HG02759 (cell line): ENCODE measurements around the gene ATP5MC3.

Experiments used
- ATAC-seq: cut with Tn5 transposase; IDR thresholded peaks from one replicate; pipeline ENCODE4 v1.9.1; 2021; ENCODE audit warnings: mild to moderate bottlenecking, moderate library complexity; ENCODE audit not compliant: unreplicated experiment

ATP5MC3 gene

DNA sequence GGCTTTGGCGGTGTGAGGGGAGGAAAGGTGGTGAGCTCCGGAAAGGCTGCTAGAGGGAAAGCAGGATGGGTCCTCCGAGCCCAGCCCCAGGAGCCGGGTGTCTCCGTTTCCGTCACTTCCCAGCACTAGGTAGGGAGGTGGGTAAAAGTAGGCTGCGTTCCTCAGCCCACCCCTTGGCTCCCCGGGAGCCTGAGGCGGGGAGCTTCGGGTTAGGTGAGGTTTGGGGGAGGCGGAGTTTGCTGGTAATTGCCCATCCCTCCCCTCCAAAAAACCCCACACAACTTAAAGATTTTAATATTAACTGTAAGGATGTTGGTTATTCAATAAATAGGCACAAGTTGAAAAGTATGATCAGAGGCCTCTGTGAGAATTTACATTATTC lies 13.0 kb downstream of the ATP5MC3 start:
- peak; percentile 26 for ATAC-seq

GRCh38 chr2:175167792-175168563 lies 13.5 kb downstream of the ATP5MC3 start, which contains the start of gene ATF2:
Gene ATF2, minus strand, starts transcription at chr2:175168203. Its CDS starts 31,760 bp downstream, at chr2:175136443.
- peak; percentile 95 for ATAC-seq

DNA sequence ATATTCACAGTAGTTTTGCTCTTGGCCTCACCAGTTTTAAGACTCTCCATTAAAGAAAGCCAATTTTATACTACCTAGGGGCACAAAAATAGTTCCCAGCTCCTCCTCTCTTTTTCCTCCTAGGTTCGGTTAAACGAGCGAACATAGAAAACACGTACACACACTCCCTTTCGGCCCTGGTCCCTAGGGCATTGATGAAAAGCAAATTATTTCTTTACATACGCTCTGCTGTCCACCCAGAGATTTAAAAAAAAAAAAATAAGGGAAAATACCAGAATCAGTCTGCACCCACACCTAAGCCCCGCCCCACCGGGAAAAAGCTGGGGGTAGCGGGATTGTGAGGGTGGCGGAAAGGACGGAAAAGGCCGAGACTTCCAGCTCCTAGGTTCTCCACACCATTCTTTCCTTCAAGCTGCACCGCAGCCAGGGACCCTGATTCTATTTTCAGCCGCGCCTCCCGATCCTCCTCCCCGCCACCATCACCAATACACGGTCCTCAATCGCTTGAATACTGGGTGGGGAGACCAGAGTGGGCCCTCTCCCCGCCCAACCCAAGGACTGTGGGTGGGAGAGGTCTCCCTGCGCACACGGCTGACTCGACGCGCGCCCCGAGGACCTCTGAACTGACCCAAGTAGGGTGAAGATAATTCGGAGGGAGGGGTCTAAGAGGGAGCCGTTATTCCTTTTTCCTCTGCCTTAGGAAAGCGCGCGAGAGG lies 14.3 kb downstream of the ATP5MC3 start:
- ATAC-seq = peak; percentile 2

DNA sequence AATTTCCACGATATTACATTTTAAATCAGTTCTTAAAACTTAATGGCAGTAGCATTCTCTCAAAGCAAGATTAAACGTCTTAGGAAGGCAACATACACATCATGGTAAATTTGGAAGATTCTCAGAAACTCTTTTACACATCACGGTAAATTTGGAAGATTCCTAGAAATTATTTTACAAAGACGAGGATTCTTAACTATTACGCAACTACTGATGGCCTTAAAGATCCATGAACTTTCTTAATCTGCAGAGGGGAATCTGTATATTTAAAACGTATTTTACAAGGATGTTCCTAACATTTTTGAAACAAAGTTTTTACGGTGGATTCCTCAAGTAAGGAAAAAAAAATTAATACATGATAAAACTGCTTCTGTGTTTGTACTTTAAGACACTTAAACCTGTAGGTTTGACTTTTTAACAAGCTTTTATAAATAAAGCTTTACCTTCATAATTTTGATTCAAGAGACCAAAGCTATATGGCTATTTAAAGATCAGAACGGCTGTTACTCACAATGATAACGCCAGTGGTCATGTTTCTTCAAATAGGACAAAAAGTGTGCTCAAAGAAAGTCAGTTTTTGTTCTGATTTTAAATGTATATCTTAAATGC lies 15.2 kb downstream of the ATP5MC3 start:
- no peak for ATAC-seq

GRCh38 chr2:175164235-175164634 lies 17.3 kb downstream of the ATP5MC3 start:
- ATAC-seq = no peak

GRCh38 chr2:175158894-175159293 lies 22.6 kb downstream of the ATP5MC3 start:
- ATAC-seq = no peak

DNA sequence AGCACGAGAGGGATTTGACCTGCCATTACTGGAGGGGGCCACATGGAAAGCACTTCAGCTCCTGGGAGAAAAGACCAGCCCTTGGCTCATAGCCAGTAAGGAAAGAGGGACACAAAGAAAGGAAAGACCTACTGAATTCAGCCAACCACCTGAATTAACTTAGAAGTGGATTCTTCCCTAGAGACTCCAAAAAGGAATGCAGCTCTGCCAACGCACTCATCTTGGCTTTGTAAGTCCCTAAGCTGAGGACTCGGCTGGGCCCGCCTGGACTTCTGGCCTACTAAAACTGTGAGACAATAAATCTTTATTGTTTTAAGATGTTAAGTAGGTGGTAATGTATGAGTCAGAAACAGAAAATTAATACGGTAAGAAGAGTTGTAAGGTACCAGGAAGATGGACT lies 25.0 kb downstream of the ATP5MC3 start:
- no peak for ATAC-seq

GRCh38 chr2:175154661-175155082 lies 26.8 kb downstream of the ATP5MC3 start:
- ATAC-seq = peak; percentile 81

DNA sequence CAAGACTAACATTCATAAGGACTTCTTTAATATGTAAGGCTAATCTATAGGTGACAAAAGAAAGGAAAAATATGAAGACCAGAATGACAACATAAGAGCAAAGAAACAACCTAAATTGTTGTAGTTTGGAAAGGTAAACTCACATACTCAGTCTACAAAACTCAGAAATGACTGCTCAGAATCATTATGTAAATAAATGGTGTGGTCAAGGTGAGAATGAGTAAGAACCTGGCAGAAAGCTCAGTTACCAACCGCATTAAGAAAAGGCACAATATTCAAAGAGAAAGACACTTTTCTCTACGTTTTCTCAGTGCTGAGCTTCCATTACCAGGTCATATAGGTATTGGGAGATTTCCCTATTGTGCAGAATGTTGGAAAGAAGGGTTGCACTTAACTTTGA lies 29.3 kb downstream of the ATP5MC3 start:
- peak; percentile 64 for ATAC-seq

GRCh38 chr2:175151791-175152190 lies 29.7 kb downstream of the ATP5MC3 start:
- no peak for ATAC-seq

DNA sequence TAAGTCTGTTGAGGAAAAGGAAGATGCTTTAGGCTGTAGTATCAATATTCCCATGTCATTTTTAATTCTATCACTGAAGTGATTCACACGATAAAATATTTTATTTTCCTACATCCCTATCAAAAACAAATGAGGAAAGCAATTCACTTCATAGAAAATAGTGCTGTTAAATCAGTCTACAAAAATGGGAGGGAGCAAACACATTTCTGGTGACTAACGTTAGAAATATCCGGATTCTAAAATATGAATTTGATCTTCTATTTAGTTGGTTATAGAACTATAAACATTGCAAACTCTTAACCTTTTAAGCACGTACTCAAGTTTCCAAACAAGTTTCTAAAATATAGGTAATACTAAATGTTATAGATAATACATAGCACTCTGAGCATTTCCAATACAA lies 34.3 kb downstream of the ATP5MC3 start:
- no peak for ATAC-seq

DNA sequence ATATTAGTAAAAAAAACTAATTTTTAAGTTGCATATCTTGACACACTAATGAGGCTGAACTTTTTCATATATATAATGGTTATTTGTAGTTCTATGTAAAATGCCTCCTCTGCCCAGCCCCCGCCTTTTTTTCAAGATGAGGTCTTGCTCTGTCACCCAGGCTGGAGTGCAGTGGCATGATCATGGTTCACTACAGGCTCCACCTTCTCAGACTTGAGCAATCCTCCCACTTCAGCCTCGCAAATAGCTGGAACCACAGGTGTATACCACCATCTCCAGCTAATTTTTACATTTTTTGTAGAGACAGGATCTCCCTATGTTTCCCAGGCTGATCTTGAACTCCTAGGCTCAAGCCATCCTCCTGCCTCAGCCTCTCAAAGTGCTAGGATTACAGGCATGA lies 37.8 kb downstream of the ATP5MC3 start:
- no peak for ATAC-seq

- ATAC-seq = no peak
These were observed 38.3 kb downstream of the ATP5MC3 start for GRCh38 chr2:175143191-175143590.

- no peak for ATAC-seq
These were observed 41.2 kb downstream of the ATP5MC3 start for GRCh38 chr2:175140332-175140731.

DNA sequence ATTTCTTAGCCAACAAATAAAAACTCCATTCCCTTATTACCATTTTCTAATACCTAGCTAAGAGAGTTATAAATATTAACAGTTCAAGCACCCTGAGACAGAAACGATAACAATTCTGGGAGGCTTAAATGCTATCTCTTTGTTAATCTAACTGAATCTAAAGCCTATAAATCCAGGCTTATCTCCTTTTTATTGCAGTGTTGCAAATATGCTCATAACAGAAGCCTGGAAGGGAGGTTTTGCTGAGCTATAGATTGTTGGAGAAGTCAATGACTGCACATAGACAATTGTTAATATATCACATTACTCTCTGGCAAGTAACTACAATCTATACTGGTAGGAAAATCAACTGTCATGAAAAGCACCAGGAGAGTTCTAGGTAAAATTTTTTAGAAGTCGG lies 43.7 kb downstream of the ATP5MC3 start:
- no peak for ATAC-seq

GRCh38 chr2:175136334-175137215 lies 44.9 kb downstream of the ATP5MC3 start:
- ATAC-seq = peak; percentile 65

- ATAC-seq = no peak
These were observed 45.6 kb downstream of the ATP5MC3 start for GRCh38 chr2:175135862-175136261.

DNA sequence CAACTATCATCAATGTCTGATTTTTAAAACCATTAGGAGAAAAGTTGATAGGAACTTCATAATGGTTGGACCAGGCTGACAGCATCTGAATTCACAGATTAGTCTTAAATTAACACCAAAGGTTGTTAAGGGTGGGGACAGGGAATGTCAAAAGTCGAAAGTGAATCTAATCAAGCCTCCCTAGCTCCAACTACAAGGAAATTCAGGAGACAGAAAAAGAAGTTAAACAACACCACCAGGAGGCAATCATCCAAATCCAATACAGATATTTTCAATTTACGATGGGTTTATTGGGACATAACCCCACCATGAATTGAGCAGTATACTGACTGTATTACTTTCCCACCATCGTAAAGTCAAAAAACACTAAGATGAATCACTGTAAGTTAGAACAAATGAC lies 46.3 kb downstream of the ATP5MC3 start:
- no peak for ATAC-seq

DNA sequence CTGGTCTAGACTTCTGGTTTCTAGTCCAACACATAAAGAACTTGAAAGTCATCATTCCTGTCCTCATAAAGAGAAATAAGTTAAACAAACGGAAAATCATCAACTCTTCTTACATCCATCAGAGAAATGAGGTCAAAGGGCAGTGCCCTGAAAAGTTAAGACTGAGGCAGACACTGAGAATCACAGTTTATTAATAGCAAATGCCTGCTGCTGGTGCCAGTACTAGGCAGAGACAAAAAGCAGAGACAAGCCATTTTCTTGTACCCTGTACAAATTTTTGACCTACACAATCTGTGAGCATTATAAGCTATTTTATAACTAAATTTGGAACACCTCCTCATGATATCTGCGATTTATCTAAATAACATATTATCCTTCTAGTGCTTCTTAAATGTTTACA lies 50.3 kb downstream of the ATP5MC3 start:
- ATAC-seq = no peak

- no peak for ATAC-seq
These were observed 54.8 kb downstream of the ATP5MC3 start for GRCh38 chr2:175126661-175127060.
